Subcutaneous adipose tissue (tissue), 4 donors: Measurements from ENCODE around the gene SPOPL. TPM values are rescaled to one million over a fixed set of nuclear protein-coding genes. Genes with fewer than 3 reads are reported as not detected.

Experiments
- CTCF ChIP-seq: fragments of 450-650 bp; IDR thresholded peaks from one replicate; pipeline ENCODE4 v1.5.1; 2016; ENCODE audit warnings: low read depth, mild to moderate bottlenecking, control low read depth, antibody characterized with exemption, moderate library complexity
- total RNA-seq, 4 donors: library from RNA; depleted of rRNA; stranded (reverse); fragments of >200 nt; gene quantifications; one replicate each; pipeline ENCODE4 v1.1.0, GENCODE V29; 2016

The SPOPL gene
- total RNA-seq, 4 donors from 2014 or later, result 23.9 to 35.5 (median 31.7) TPM

- TF ChIP-seq CTCF, result no peak
Measured at GRCh38 chr2:138486363-138487198, 15.0 kb upstream of the SPOPL start.

GRCh38 chr2:138490673-138491494 is 10.7 kb upstream of the SPOPL start:
- no peak for TF ChIP-seq CTCF

- TF ChIP-seq CTCF, result no peak
Measured at GRCh38 chr2:138491495-138491862, 10.1 kb upstream of the SPOPL start.

- no peak for TF ChIP-seq CTCF
Measured at GRCh38 chr2:138492160-138492559, 9.4 kb upstream of the SPOPL start.

- TF ChIP-seq CTCF, result no peak
Measured at GRCh38 chr2:138493334-138493733, 8.2 kb upstream of the SPOPL start.

- no peak for TF ChIP-seq CTCF
Measured at GRCh38 chr2:138494265-138494966, 7.2 kb upstream of the SPOPL start.

- no peak for TF ChIP-seq CTCF
Measured at GRCh38 chr2:138495384-138495783, 6.2 kb upstream of the SPOPL start.
